ENCODE results near the gene CDSN.

Gene CDSN

GRCh38 chr6:31163922-31164321 lies 43.7 kb upstream of the CDSN start:
- TF ChIP-seq SIN3A (IDR thresholded peaks at IDR 0.05; ENCODE audit: borderline replicate concordance, insufficient read depth, low read length) (no peak), TAF1 (IDR thresholded peaks at IDR 0.05; ENCODE audit: borderline replicate concordance, insufficient read depth, low read length) (no peak), FOXP2 (optimal IDR thresholded peaks at IDR 0.05; ENCODE audit: borderline replicate concordance, extremely low read depth, extremely low read length, insufficient read depth) (no peak), POLR2AphosphoS5 (IDR thresholded peaks at IDR 0.05; ENCODE audit: low read depth, low read length) (no peak)
- TF ChIP-seq, protein P1, sequence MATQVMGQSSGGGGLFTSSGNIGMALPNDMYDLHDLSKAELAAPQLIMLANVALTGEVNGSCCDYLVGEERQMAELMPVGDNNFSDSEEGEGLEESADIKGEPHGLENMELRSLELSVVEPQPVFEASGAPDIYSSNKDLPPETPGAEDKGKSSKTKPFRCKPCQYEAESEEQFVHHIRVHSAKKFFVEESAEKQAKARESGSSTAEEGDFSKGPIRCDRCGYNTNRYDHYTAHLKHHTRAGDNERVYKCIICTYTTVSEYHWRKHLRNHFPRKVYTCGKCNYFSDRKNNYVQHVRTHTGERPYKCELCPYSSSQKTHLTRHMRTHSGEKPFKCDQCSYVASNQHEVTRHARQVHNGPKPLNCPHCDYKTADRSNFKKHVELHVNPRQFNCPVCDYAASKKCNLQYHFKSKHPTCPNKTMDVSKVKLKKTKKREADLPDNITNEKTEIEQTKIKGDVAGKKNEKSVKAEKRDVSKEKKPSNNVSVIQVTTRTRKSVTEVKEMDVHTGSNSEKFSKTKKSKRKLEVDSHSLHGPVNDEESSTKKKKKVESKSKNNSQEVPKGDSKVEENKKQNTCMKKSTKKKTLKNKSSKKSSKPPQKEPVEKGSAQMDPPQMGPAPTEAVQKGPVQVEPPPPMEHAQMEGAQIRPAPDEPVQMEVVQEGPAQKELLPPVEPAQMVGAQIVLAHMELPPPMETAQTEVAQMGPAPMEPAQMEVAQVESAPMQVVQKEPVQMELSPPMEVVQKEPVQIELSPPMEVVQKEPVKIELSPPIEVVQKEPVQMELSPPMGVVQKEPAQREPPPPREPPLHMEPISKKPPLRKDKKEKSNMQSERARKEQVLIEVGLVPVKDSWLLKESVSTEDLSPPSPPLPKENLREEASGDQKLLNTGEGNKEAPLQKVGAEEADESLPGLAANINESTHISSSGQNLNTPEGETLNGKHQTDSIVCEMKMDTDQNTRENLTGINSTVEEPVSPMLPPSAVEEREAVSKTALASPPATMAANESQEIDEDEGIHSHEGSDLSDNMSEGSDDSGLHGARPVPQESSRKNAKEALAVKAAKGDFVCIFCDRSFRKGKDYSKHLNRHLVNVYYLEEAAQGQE (IDR thresholded peaks at IDR 0.05; ENCODE audit: insufficient read depth in 1 of 2, low read depth in 2 of 2, low read length in 2 of 2), result no peak

- TF ChIP-seq, protein P1 (IDR thresholded peaks at IDR 0.05; ENCODE audit: insufficient read depth in 1 of 2, low read depth in 2 of 2, low read length in 2 of 2), result no peak
- TF ChIP-seq FOXP2 (optimal IDR thresholded peaks at IDR 0.05; ENCODE audit: borderline replicate concordance, extremely low read depth, extremely low read length, insufficient read depth) (no peak), TAF1 (IDR thresholded peaks at IDR 0.05; ENCODE audit: borderline replicate concordance, insufficient read depth, low read length) (no peak), SIN3A (IDR thresholded peaks at IDR 0.05; ENCODE audit: borderline replicate concordance, insufficient read depth, low read length) (no peak), POLR2AphosphoS5 (IDR thresholded peaks at IDR 0.05; ENCODE audit: low read depth, low read length) (no peak)
Observed at GRCh38 chr6:31162463-31163165, 42.4 kb upstream of the CDSN start.

- no peak for TF ChIP-seq POLR2AphosphoS5 (IDR thresholded peaks at IDR 0.05; ENCODE audit: low read depth, low read length)
- no peak for TF ChIP-seq FOXP2 (optimal IDR thresholded peaks at IDR 0.05; ENCODE audit: borderline replicate concordance, extremely low read depth, extremely low read length, insufficient read depth)
- TF ChIP-seq SIN3A (IDR thresholded peaks at IDR 0.05; ENCODE audit: borderline replicate concordance, insufficient read depth, low read length), result no peak
- TF ChIP-seq, protein P1 (IDR thresholded peaks at IDR 0.05; ENCODE audit: insufficient read depth in 1 of 2, low read depth in 2 of 2, low read length in 2 of 2), result no peak
- TF ChIP-seq TAF1 (IDR thresholded peaks at IDR 0.05; ENCODE audit: borderline replicate concordance, insufficient read depth, low read length), result no peak
Observed at GRCh38 chr6:31161216-31162126, 41.2 kb upstream of the CDSN start.

- TF ChIP-seq, protein P1 (IDR thresholded peaks at IDR 0.05; ENCODE audit: insufficient read depth in 1 of 2, low read depth in 2 of 2, low read length in 2 of 2), result no peak
- TF ChIP-seq FOXP2 (optimal IDR thresholded peaks at IDR 0.05; ENCODE audit: borderline replicate concordance, extremely low read depth, extremely low read length, insufficient read depth) (no peak), POLR2AphosphoS5 (IDR thresholded peaks at IDR 0.05; ENCODE audit: low read depth, low read length) (peak; percentile 45; the same call in 1 of the 2 replicates)
Observed at GRCh38 chr6:31158863-31159855, 38.9 kb upstream of the CDSN start.

All from PFSK-1 (cell line).